ENCODE measurements around the gene CYB5R3.
"Not testable (repeated sequence)": the region's sequence is repeated elsewhere in the genome, so short reads cannot be mapped to it uniquely, and the experiment has no call there.

CYB5R3 gene

GRCh38 chr22:42608136-42608822 lies 40.9 kb downstream of the CYB5R3 start:
- H3K9ac ChIP-seq (ENCODE audit: low read length), result no peak overlapping the region
- no peak overlapping the region for H3K18ac ChIP-seq (ENCODE audit: low read length)
- no peak overlapping the region for H4K8ac ChIP-seq (ENCODE audit: low read depth, low read length)
- H4K5ac ChIP-seq (ENCODE audit: low read length), result no peak overlapping the region
- H3K79me1 ChIP-seq (ENCODE audit: low read length), result peaks cover 22% of the 10 kb centered on the region
- no peak overlapping the region for H3K4me3 ChIP-seq (ENCODE audit: low read length)
- H2BK120ac ChIP-seq (ENCODE audit: low read depth, low read length), result no peak overlapping the region
- no peak overlapping the region for H2BK5ac ChIP-seq (ENCODE audit: low read length)
- WGBS (ENCODE audit: extremely low coverage, insufficient coverage, low lambda C conversion rate), result no CpG with 5 or more reads among the region's 11 CpGs
- no peak overlapping the region for H2BK15ac ChIP-seq (replicated peaks; ENCODE audit: low read depth)
- no peak overlapping the region for H2AK5ac ChIP-seq (ENCODE audit: low read length)
- no peak overlapping the region for H3K56ac ChIP-seq (ENCODE audit: low read length)
- H3K27me3 ChIP-seq (ENCODE audit: insufficient read depth, low read length, poor library complexity), result no peaks in the 10 kb centered on the region
- H3K79me2 ChIP-seq (ENCODE audit: control insufficient read depth, insufficient read depth, low read length), result peaks cover 78% of the 10 kb centered on the region
- no peak overlapping the region for H3K4me2 ChIP-seq (ENCODE audit: low read length)
- no peak overlapping the region for H3K23ac ChIP-seq (ENCODE audit: low read length)
- H3K4ac ChIP-seq (ENCODE audit: low read depth, low read length), result no peak overlapping the region
- DNase-seq, result no peak
- H3K36me3 ChIP-seq (ENCODE audit: control insufficient read depth, insufficient read depth, low read length), result peaks cover 2% of the 10 kb centered on the region
- H3K27ac ChIP-seq (ENCODE audit: low read depth, low read length), result no peak overlapping the region
- H3K4me1 ChIP-seq (ENCODE audit: control insufficient read depth, low read depth, low read length), result no peaks in the 10 kb centered on the region

GRCh38 chr22:42607641-42608040 lies 41.6 kb downstream of the CYB5R3 start:
- not testable (repeated sequence) for H3K4me1 ChIP-seq (ENCODE audit: control insufficient read depth, low read depth, low read length); DNase-seq; H3K56ac ChIP-seq (ENCODE audit: low read length); H3K27me3 ChIP-seq (ENCODE audit: insufficient read depth, low read length, poor library complexity); H4K5ac ChIP-seq (ENCODE audit: low read length); H3K23ac ChIP-seq (ENCODE audit: low read length); H3K9ac ChIP-seq (ENCODE audit: low read length); H4K8ac ChIP-seq (ENCODE audit: low read depth, low read length); H3K4me3 ChIP-seq (ENCODE audit: low read length); H3K4me2 ChIP-seq (ENCODE audit: low read length); H2BK120ac ChIP-seq (ENCODE audit: low read depth, low read length); H3K4ac ChIP-seq (ENCODE audit: low read depth, low read length); H2BK5ac ChIP-seq (ENCODE audit: low read length); H2BK15ac ChIP-seq (replicated peaks; ENCODE audit: low read depth); H3K27ac ChIP-seq (ENCODE audit: low read depth, low read length); H3K36me3 ChIP-seq (ENCODE audit: control insufficient read depth, insufficient read depth, low read length); H3K18ac ChIP-seq (ENCODE audit: low read length); H2AK5ac ChIP-seq (ENCODE audit: low read length)
- WGBS (ENCODE audit: extremely low coverage, insufficient coverage, low lambda C conversion rate), result no CpG with 5 or more reads among the region's 31 CpGs
- peaks cover 22% of the 10 kb centered on the region for H3K79me1 ChIP-seq (ENCODE audit: low read length)
- H3K79me2 ChIP-seq (ENCODE audit: control insufficient read depth, insufficient read depth, low read length), result peaks cover 71% of the 10 kb centered on the region

- Histone ChIP-seq H3K4me3 (ENCODE audit: low read length) (no peak overlapping the region), H2BK15ac (replicated peaks; ENCODE audit: low read depth) (no peak overlapping the region), H2AK5ac (ENCODE audit: low read length) (no peak overlapping the region), H3K27ac (ENCODE audit: low read depth, low read length) (no peak overlapping the region), H4K8ac (ENCODE audit: low read depth, low read length) (no peak overlapping the region), H3K9ac (ENCODE audit: low read length) (no peak overlapping the region), H2BK5ac (ENCODE audit: low read length) (no peak overlapping the region), H3K4me2 (ENCODE audit: low read length) (no peak overlapping the region), H3K36me3 (ENCODE audit: control insufficient read depth, insufficient read depth, low read length) (peaks cover 8% of the 10 kb centered on the region), H2BK120ac (ENCODE audit: low read depth, low read length) (no peak overlapping the region), H3K79me2 (ENCODE audit: control insufficient read depth, insufficient read depth, low read length) (peaks cover 43% of the 10 kb centered on the region), H3K27me3 (ENCODE audit: insufficient read depth, low read length, poor library complexity) (no peaks in the 10 kb centered on the region), H4K5ac (ENCODE audit: low read length) (no peak overlapping the region), H3K56ac (ENCODE audit: low read length) (no peak overlapping the region), H3K4ac (ENCODE audit: low read depth, low read length) (no peak overlapping the region), H3K4me1 (ENCODE audit: control insufficient read depth, low read depth, low read length) (no peaks in the 10 kb centered on the region), H3K18ac (ENCODE audit: low read length) (no peak overlapping the region), H3K79me1 (ENCODE audit: low read length) (peaks cover 17% of the 10 kb centered on the region), H3K23ac (ENCODE audit: low read length) (no peak overlapping the region)
- WGBS (ENCODE audit: extremely low coverage, insufficient coverage, low lambda C conversion rate), result no CpG with 5 or more reads among the region's 3 CpGs
- DNase-seq, result no peak
Observed at GRCh38 chr22:42604403-42604802, 44.8 kb downstream of the CYB5R3 start.

- Histone ChIP-seq H3K4ac (ENCODE audit: low read depth, low read length) (no peak overlapping the region), H3K79me1 (ENCODE audit: low read length) (peaks cover 17% of the 10 kb centered on the region), H2BK120ac (ENCODE audit: low read depth, low read length) (no peak overlapping the region), H2AK5ac (ENCODE audit: low read length) (no peak overlapping the region), H3K9ac (ENCODE audit: low read length) (no peak overlapping the region), H2BK5ac (ENCODE audit: low read length) (no peak overlapping the region), H3K18ac (ENCODE audit: low read length) (no peak overlapping the region), H3K27ac (ENCODE audit: low read depth, low read length) (no peak overlapping the region), H3K36me3 (ENCODE audit: control insufficient read depth, insufficient read depth, low read length) (peaks cover 14% of the 10 kb centered on the region), H3K56ac (ENCODE audit: low read length) (no peak overlapping the region), H3K4me3 (ENCODE audit: low read length) (no peak overlapping the region), H4K5ac (ENCODE audit: low read length) (no peak overlapping the region), H3K4me2 (ENCODE audit: low read length) (no peak overlapping the region), H3K27me3 (ENCODE audit: insufficient read depth, low read length, poor library complexity) (no peaks in the 10 kb centered on the region), H3K4me1 (ENCODE audit: control insufficient read depth, low read depth, low read length) (no peaks in the 10 kb centered on the region), H3K23ac (ENCODE audit: low read length) (no peak overlapping the region), H4K8ac (ENCODE audit: low read depth, low read length) (no peak overlapping the region), H3K79me2 (ENCODE audit: control insufficient read depth, insufficient read depth, low read length) (peaks cover 34% of the 10 kb centered on the region), H2BK15ac (replicated peaks; ENCODE audit: low read depth) (no peak overlapping the region)
- WGBS (ENCODE audit: extremely low coverage, insufficient coverage, low lambda C conversion rate), result no CpG with 5 or more reads among the region's 2 CpGs
- no peak for DNase-seq
Observed at GRCh38 chr22:42603427-42603826, 45.8 kb downstream of the CYB5R3 start.

GRCh38 chr22:42602470-42602869 lies 46.7 kb downstream of the CYB5R3 start:
- no peak overlapping the region for H3K56ac ChIP-seq (ENCODE audit: low read length)
- no peak overlapping the region for H3K4me2 ChIP-seq (ENCODE audit: low read length)
- no peak overlapping the region for H3K4ac ChIP-seq (ENCODE audit: low read depth, low read length)
- H3K4me3 ChIP-seq (ENCODE audit: low read length), result no peak overlapping the region
- no CpG with 5 or more reads among the region's 2 CpGs for WGBS (ENCODE audit: extremely low coverage, insufficient coverage, low lambda C conversion rate)
- no peak overlapping the region for H3K23ac ChIP-seq (ENCODE audit: low read length)
- no peak overlapping the region for H2BK5ac ChIP-seq (ENCODE audit: low read length)
- H3K36me3 ChIP-seq (ENCODE audit: control insufficient read depth, insufficient read depth, low read length), result peaks cover 14% of the 10 kb centered on the region
- H3K9ac ChIP-seq (ENCODE audit: low read length), result no peak overlapping the region
- no peaks in the 10 kb centered on the region for H3K27me3 ChIP-seq (ENCODE audit: insufficient read depth, low read length, poor library complexity)
- H2BK120ac ChIP-seq (ENCODE audit: low read depth, low read length), result no peak overlapping the region
- H3K79me1 ChIP-seq (ENCODE audit: low read length), result peaks cover 17% of the 10 kb centered on the region
- H3K27ac ChIP-seq (ENCODE audit: low read depth, low read length), result no peak overlapping the region
- H2AK5ac ChIP-seq (ENCODE audit: low read length), result no peak overlapping the region
- H3K79me2 ChIP-seq (ENCODE audit: control insufficient read depth, insufficient read depth, low read length), result peaks cover 31% of the 10 kb centered on the region
- H4K5ac ChIP-seq (ENCODE audit: low read length), result no peak overlapping the region
- H3K4me1 ChIP-seq (ENCODE audit: control insufficient read depth, low read depth, low read length), result no peaks in the 10 kb centered on the region
- no peak overlapping the region for H3K18ac ChIP-seq (ENCODE audit: low read length)
- no peak overlapping the region for H4K8ac ChIP-seq (ENCODE audit: low read depth, low read length)
- no peak for DNase-seq
- H2BK15ac ChIP-seq (replicated peaks; ENCODE audit: low read depth), result no peak overlapping the region

All from mesendoderm (in vitro differentiated cells).